GM12878 (cell line): ENCODE measurements around the gene SCIN.
A peak's percentile ranks its signal among the peaks of the same experiment; 100 is the strongest.

Source experiments
- CTCF ChIP-seq, 3 experiments: IDR thresholded peaks in 2 of 3; conservative IDR thresholded peaks in 1 of 3; 2 replicates each; pipeline ENCODE4 v1.5.1; 2011; ENCODE audit warnings: low read depth in 3 of 3, low read length in 3 of 3, mild to moderate bottlenecking in 3 of 3, control low read depth in 2 of 3, moderate library complexity in 2 of 3, inconsistent platforms in 1 of 3, mixed read lengths in 1 of 3; ENCODE audit not compliant: control insufficient read depth in 2 of 3, insufficient read depth in 1 of 3; ENCODE audit errors: extremely low read depth in 1 of 3
- MTA3 ChIP-seq: IDR thresholded peaks from 2 replicates; pipeline ENCODE4 v1.6.1; 2012; ENCODE audit warnings: low read length, inconsistent platforms, borderline replicate concordance
- PML ChIP-seq: IDR thresholded peaks from 2 replicates; pipeline ENCODE4 v1.6.1; 2012; ENCODE audit warnings: low read length, inconsistent platforms
- POLR2A ChIP-seq: IDR thresholded peaks from 2 replicates; pipeline ENCODE4 v1.6.1; 2011; ENCODE audit warnings: low read depth, mild to moderate bottlenecking, low read length
- SIX5 ChIP-seq: IDR thresholded peaks from 2 replicates; pipeline ENCODE4 v1.6.1; 2011; ENCODE audit warnings: mild to moderate bottlenecking, low read depth, low read length, moderate library complexity; ENCODE audit not compliant: severe bottlenecking
- SUZ12 ChIP-seq: fragments of 200-600 bp; sonication (generic); IDR thresholded peaks from one replicate; pipeline ENCODE4 v1.6.1; 2018; ENCODE audit warnings: antibody characterized with exemption, mild to moderate bottlenecking; ENCODE audit not compliant: unreplicated experiment
- WRNIP1 ChIP-seq: IDR thresholded peaks from 2 replicates; pipeline ENCODE4 v1.6.1; 2011; ENCODE audit warnings: low read depth, low read length, improper control_type of control experiment, borderline replicate concordance
- ZNF274 ChIP-seq: IDR thresholded peaks from one replicate; pipeline ENCODE4 v1.8.0; 2011; ENCODE audit not compliant: insufficient read length, insufficient read depth
- ZNF622 ChIP-seq: fragments of 450-650 bp; IDR thresholded peaks from 2 replicates; pipeline ENCODE4 v1.6.1; 2017; ENCODE audit warnings: mild to moderate bottlenecking, inconsistent platforms

- no peak for TF ChIP-seq ZNF274
- TF ChIP-seq MTA3: peak; percentile 52; the same call in 1 of the 2 replicates
- no peak for TF ChIP-seq WRNIP1
- no peak for TF ChIP-seq ZNF622
- no peak for TF ChIP-seq POLR2A
- TF ChIP-seq SUZ12: no peak
- TF ChIP-seq SIX5: no peak
- no peak for TF ChIP-seq CTCF (IDR thresholded peaks at IDR 0.05 in 2 of 3, conservative IDR thresholded peaks at IDR 0.05 in 1 of 3; ENCODE audit: control insufficient read depth in 2 of 3, extremely low read depth in 1 of 3, insufficient read depth in 1 of 3, low read depth in 3 of 3, low read length in 3 of 3)
- no peak for TF ChIP-seq PML
Observed at GRCh38 chr7:12578930-12579640, 8.6 kb downstream of the SCIN start.
